GM21717 (cell line): ENCODE data around the gene LRP11.
"Not testable (repeated sequence)": the region's sequence is repeated elsewhere in the genome, so short reads cannot be mapped to it uniquely, and the experiment has no call there.

Experiments used
- ATAC-seq: cut with Tn5 transposase; IDR thresholded peaks from one replicate; pipeline ENCODE4 v1.9.1; 2021; ENCODE audit warnings: mild to moderate bottlenecking, moderate library complexity; ENCODE audit not compliant: unreplicated experiment

The LRP11 gene

GRCh38 chr6:149869275-149869892 is 5.2 kb upstream of the LRP11 start:
- no peak for ATAC-seq

GRCh38 chr6:149867876-149868640 is 3.9 kb upstream of the LRP11 start:
- ATAC-seq, result no peak

GRCh38 chr6:149864578-149865535 is 698 bp upstream of the LRP11 start:
- no peak for ATAC-seq

- ATAC-seq, result no peak
Measured at GRCh38 chr6:149862922-149863697, 1.0 kb downstream of the LRP11 start.

GRCh38 chr6:149862424-149862738 is 1.8 kb downstream of the LRP11 start:
- ATAC-seq, result not testable (repeated sequence)

GRCh38 chr6:149861603-149862423 is 2.3 kb downstream of the LRP11 start:
- no peak for ATAC-seq

- no peak for ATAC-seq
Measured at GRCh38 chr6:149860834-149861602, 3.1 kb downstream of the LRP11 start.

GRCh38 chr6:149860513-149860833 is 3.7 kb downstream of the LRP11 start:
- ATAC-seq, result no peak

- ATAC-seq, result no peak
Measured at GRCh38 chr6:149859938-149860337, 4.2 kb downstream of the LRP11 start.

- no peak for ATAC-seq
Measured at GRCh38 chr6:149859368-149859767, 4.8 kb downstream of the LRP11 start.

- ATAC-seq, result no peak
Measured at GRCh38 chr6:149857541-149857940, 6.6 kb downstream of the LRP11 start.

GRCh38 chr6:149856256-149856994 is 7.7 kb downstream of the LRP11 start:
- no peak for ATAC-seq

- no peak for ATAC-seq
Measured at GRCh38 chr6:149855741-149856140, 8.4 kb downstream of the LRP11 start.

GRCh38 chr6:149855040-149855654 is 9.0 kb downstream of the LRP11 start:
- ATAC-seq, result no peak

GRCh38 chr6:149854532-149854931 is 9.6 kb downstream of the LRP11 start:
- no peak for ATAC-seq

GRCh38 chr6:149854017-149854416 is 10.1 kb downstream of the LRP11 start:
- ATAC-seq, result not testable (repeated sequence)

- no peak for ATAC-seq
Measured at GRCh38 chr6:149852881-149853280, 11.3 kb downstream of the LRP11 start.

GRCh38 chr6:149852180-149852579 is 12.0 kb downstream of the LRP11 start:
- peak; percentile 49 for ATAC-seq
